GM19099 (cell line): ENCODE data around the gene MMADHC.

ENCODE experiments used
- POLR2A ChIP-seq: IDR thresholded peaks from 3 replicates; pipeline ENCODE4 v1.6.1; 2011; ENCODE audit warnings: low read depth; ENCODE audit not compliant: insufficient read length; ENCODE audit errors: extremely low read depth

Gene MMADHC

DNA sequence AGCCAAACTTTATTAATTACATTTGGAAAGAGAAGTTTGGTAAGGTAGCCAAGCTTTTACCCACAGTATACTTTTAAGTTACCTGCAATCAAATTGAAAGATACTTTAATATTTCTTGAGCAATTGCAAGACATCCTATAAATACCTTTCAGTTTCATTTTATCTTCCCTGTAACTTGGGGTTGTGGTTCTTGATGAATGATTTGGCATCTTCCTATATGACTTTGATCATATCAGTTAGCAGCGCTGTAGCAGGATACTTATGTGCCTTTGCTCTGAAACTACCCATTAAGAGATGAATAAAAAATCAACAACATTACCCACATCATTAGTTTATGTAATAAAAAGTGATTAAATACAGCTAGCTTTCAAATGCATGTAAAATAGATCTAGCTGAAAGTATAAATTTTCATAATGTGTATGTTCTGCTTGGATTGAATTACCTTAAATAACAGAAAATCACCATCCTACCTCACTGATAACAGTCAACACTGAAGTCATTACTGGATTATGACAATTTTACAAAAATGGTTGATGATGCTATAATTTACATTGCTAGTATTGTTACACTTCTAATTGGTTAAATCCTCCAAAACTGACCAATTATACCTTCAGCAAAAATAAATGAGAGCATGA lies 50.4 kb downstream of the MMADHC start:
- no peak for TF ChIP-seq POLR2A

DNA sequence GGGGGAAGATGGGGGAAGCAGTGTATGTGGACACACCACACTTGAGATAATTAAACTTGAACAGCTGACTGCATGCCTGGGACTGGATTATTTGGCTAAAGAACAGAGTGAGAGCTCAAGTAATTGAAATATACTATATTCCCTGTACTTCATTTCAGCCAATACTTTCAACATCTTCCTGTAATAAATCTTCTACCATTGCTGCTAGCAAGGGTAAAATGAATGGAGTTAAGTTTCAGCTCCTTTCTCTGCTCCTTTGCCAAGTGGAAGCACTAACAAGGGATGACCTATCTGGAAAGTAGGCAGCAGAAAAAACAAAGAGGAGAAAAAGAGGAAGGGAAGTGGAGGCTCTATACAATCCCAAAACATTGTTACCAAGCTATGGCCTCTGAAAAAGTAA lies 50.9 kb downstream of the MMADHC start:
- no peak for TF ChIP-seq POLR2A

DNA sequence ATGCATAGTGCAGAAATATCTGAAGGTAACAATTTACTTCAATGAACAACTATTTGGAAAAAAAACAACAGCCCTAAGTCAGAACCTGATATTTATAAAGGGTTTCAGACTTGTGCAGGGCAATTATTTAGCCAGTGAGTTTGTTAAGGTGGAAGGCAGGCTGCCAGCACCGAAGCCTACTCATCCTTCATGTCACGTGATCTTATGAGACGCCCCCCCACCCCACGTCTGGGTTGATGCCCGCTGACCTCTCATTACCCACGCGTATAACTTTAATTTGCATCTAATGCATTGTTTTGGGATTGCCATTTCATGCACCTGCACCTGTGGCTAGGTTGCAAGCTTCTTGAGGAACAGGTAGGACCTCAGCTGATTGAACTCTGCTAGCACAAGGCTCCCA lies 52.9 kb downstream of the MMADHC start:
- no peak for TF ChIP-seq POLR2A

DNA sequence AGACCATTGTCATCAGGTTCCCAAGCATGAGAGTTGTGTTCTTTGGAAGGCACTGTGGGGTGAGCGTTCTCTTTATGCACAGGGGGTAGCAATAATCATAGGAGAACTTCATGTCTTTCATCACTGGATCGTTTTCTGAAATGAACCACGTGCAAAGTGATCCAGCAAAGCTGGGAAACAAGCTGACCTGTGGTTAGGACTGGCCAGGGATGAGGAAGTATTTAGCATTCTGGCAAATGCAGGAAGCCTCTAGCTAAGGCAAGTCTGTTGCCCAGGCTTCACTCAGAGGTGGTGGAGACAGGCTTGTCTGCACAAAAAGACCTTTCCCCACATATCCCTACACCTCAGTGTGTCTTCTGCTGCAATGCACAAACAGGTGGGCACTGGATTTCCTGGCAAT lies 58.6 kb downstream of the MMADHC start:
- no peak for TF ChIP-seq POLR2A

- TF ChIP-seq POLR2A: no peak
These were observed 59.4 kb downstream of the MMADHC start for GRCh38 chr2:149527998-149528755.

- TF ChIP-seq POLR2A: no peak
These were observed 60.9 kb downstream of the MMADHC start for GRCh38 chr2:149526689-149527088.

- no peak for TF ChIP-seq POLR2A
These were observed 62.3 kb downstream of the MMADHC start for GRCh38 chr2:149525323-149525722.
